GM12801 (cell line): ENCODE data around the gene BCL11A.

Source experiments
- CTCF ChIP-seq: IDR thresholded peaks from one replicate; pipeline ENCODE4 v1.5.1; 2011; ENCODE audit warnings: control low read depth; ENCODE audit not compliant: insufficient read length; ENCODE audit errors: extremely low read depth

Gene BCL11A

GRCh38 chr2:60510713-60511112 is 42.7 kb downstream of the BCL11A start:
- no peak for TF ChIP-seq CTCF

GRCh38 chr2:60509066-60509465 is 44.4 kb downstream of the BCL11A start:
- no peak for TF ChIP-seq CTCF

- TF ChIP-seq CTCF, result no peak
Observed at GRCh38 chr2:60508339-60508917, 45.0 kb downstream of the BCL11A start.

GRCh38 chr2:60507211-60507965 is 46.1 kb downstream of the BCL11A start:
- TF ChIP-seq CTCF, result no peak

GRCh38 chr2:60505880-60506260 is 47.6 kb downstream of the BCL11A start:
- TF ChIP-seq CTCF, result no peak

- TF ChIP-seq CTCF, result no peak
Observed at GRCh38 chr2:60505240-60505879, 48.1 kb downstream of the BCL11A start.

GRCh38 chr2:60504049-60504448 is 49.4 kb downstream of the BCL11A start:
- TF ChIP-seq CTCF, result no peak
